Esophagus squamous epithelium (tissue), 5 donors: ENCODE measurements around the gene CDC42BPG. TPM values are rescaled to one million over a fixed set of nuclear protein-coding genes. Genes with fewer than 3 reads are reported as not detected.

ENCODE experiments used
- DNase-seq: peaks from one replicate; lab custom pipeline; 2025; lab: John Stamatoyannopoulos, UW
- H3K27ac ChIP-seq, 4 donors: fragments of 200-600 bp; sonication (generic); one replicate each; pipeline ENCODE4 v1.5.1; 2016 to 2019; ENCODE audit warnings: mild to moderate bottlenecking in 1 of 4
- H3K27me3 ChIP-seq, 4 donors: fragments of 200-600 bp; sonication (generic); 1 replicate in 3 of 4; 2 replicates in 1 of 4; pipeline versions ENCODE4 v1.5.1 to v1.6.0; 2017 to 2021; ENCODE audit warnings: antibody characterized with exemption in 1 of 4
- H3K36me3 ChIP-seq, 3 donors: fragments of 200-600 bp; sonication (generic); one replicate each; pipeline ENCODE4 v1.5.1; 2016 to 2019
- H3K4me1 ChIP-seq, 3 donors: fragments of 200-600 bp; sonication (generic); one replicate each; pipeline ENCODE4 v1.5.1; 2017 to 2019
- H3K4me3 ChIP-seq, 4 donors: fragments of 200-600 bp; sonication (generic); 1 replicate in 3 of 4; 2 replicates in 1 of 4; pipeline ENCODE4 v1.5.1; 2016 to 2019; ENCODE audit warnings: mild to moderate bottlenecking in 2 of 4, moderate library complexity in 1 of 4
- H3K9me3 ChIP-seq, 3 donors: fragments of 200-600 bp; sonication (generic); one replicate each; pipeline ENCODE4 v1.5.1; 2016 to 2019
- POLR2A ChIP-seq, 4 donors: fragments of 450-650 bp; IDR thresholded peaks; one replicate each; pipeline ENCODE4 v1.6.1; 2017; ENCODE audit warnings: antibody characterized with exemption in 4 of 4, mild to moderate bottlenecking in 4 of 4, moderate library complexity in 3 of 4
- WGBS, 2 donors: methylation state at CpG; one replicate each; pipeline ENCODE4 v1.1.5; 2018; 5-methylcytosine and 5-hydroxymethylcytosine counted together
- intact Hi-C: fragments of 100-400 bp; cut with DNase I; formaldehyde crosslinking; loops from one replicate; pipeline ENCODE4 v1.15.0; 2022
- total RNA-seq, 4 donors: library from RNA; depleted of rRNA; stranded (reverse); fragments of >200 nt; gene quantifications; one replicate each; pipeline ENCODE4 v1.1.0, GENCODE V29; 2016
- TF ChIP-seq, protein P1 (sequence below), 6 experiments: fragments of 450-650 bp in 4 of 6; fragments of 200-600 bp in 2 of 6; sonication (generic) in 2 of 6; IDR thresholded peaks; one replicate each; pipeline ENCODE4 v1.5.1; 2016 to 2019; ENCODE audit warnings: antibody characterized with exemption in 6 of 6, mild to moderate bottlenecking in 4 of 6, moderate library complexity in 4 of 6
- donor health status: DM: yes; HTN: yes; CAD: no.

The CDC42BPG gene
- total RNA-seq, 4 donors from 2014 or later: 16.4 to 48.5 (median 25.0) TPM

DNA sequence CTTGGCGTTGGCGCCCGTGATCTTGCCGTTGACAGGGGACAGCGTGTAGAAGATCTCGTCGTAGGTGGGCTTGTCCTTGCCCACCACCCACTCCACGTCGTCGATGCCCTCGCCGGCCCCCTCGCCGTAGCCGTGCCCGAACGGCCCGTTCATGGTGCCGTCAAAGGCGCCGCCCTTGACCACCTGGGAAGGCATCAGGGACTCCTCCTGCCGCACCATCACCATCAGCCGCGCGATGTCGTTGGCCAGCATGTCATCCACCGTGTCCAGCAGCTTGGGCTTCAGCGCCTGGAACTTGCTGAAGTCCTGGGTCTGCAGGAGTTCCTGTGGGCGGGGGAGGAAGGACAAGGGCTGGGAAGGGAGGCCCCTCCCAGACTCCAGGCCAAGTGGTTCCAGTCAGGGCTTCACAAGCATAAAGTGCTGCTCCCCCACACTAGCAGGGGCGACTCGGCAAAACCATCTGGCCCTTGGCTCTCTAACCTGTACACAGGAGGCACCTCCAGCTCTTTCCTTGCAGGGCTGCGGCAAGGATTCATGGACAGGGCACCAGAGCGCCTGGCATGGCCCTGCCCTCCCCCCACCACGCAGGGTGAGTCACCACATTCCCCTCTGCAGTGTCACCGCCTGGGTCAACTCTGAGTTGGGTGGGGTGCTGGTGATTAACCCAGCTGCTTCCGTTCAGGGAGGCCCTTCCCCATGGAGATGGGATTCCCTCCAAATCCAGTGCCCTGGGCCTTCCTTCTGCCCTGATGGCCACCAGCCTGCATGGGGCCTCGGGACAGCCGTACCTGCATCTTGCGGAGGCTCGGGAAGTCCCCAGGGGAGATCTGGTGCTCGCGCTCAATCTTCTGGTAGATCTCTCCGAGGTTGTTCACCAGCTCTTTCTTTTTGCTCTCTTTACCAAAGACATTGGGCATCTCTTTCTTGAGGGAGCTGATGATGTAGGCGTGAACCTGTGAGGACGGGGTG, 10.4 kb upstream of the CDC42BPG start:
- no peak for DNase-seq
- peak overlapping the region in 1 of 4 donors; percentile 28 for H3K4me3 ChIP-seq
- no peaks in the 10 kb centered on the region for H3K9me3 ChIP-seq
- H3K4me1 ChIP-seq: peaks cover 56 to 100% (median 87%) of the 10 kb centered on the region in 3 donors
- H3K27ac ChIP-seq: peak overlapping the region; percentile 79 to 94 (median 88)
- TF ChIP-seq POLR2A (IDR thresholded peaks at IDR 0.05): no peak
- TF ChIP-seq, protein P1, sequence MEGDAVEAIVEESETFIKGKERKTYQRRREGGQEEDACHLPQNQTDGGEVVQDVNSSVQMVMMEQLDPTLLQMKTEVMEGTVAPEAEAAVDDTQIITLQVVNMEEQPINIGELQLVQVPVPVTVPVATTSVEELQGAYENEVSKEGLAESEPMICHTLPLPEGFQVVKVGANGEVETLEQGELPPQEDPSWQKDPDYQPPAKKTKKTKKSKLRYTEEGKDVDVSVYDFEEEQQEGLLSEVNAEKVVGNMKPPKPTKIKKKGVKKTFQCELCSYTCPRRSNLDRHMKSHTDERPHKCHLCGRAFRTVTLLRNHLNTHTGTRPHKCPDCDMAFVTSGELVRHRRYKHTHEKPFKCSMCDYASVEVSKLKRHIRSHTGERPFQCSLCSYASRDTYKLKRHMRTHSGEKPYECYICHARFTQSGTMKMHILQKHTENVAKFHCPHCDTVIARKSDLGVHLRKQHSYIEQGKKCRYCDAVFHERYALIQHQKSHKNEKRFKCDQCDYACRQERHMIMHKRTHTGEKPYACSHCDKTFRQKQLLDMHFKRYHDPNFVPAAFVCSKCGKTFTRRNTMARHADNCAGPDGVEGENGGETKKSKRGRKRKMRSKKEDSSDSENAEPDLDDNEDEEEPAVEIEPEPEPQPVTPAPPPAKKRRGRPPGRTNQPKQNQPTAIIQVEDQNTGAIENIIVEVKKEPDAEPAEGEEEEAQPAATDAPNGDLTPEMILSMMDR (IDR thresholded peaks at IDR 0.05): peak in 1 of 6 experiments; percentile 11
- H3K27me3 ChIP-seq: no peaks in the 10 kb centered on the region
- 40 to 80% methylated on average over 3 to 24 of the region's 45 CpGs for WGBS, 2 donors
- intact Hi-C loops: loop anchor here (5.0 kb wide), 1 partner anchor 157 kb away; the partner anchor contains the start of gene ARL2
- peaks cover 3 to 49% (median 13%) of the 10 kb centered on the region in 3 donors for H3K36me3 ChIP-seq

DNA sequence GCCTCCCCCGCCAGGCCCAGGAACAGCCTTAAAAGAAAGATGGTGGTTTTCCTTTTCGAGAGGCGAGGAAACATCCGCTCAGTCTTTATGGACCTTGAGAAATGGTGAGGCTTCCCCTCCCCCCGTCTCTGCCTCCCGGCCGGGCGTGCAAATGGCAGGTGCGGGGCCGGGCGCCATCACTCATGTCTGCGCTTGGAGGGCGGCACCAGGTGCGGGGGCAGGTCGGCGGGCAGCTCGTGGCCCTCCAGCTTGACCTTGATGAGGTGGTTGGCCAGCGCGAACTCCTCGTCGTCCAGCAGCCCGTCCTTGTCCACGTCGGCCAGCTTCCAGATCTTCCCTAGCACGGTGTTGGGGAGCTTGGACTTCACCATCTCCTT, 9.7 kb upstream of the CDC42BPG start:
- Histone ChIP-seq H3K36me3 (peaks cover 3 to 42% (median 13%) of the 10 kb centered on the region in 3 donors), H3K4me1 (peaks cover 61 to 100% (median 88%) of the 10 kb centered on the region in 3 donors), H3K27ac (peak overlapping the region; percentile 79 to 94 (median 88)), H3K4me3 (no peak overlapping the region), H3K27me3 (no peaks in the 10 kb centered on the region), H3K9me3 (no peaks in the 10 kb centered on the region)
- no peak for DNase-seq
- intact Hi-C loops: loop anchor here (5.0 kb wide), 1 partner anchor 158 kb away; the partner anchor contains the start of gene ARL2
- WGBS, 2 donors: 83 to 92% methylated on average over 1 to 17 of the region's 25 CpGs
- TF ChIP-seq, protein P1 (IDR thresholded peaks at IDR 0.05): no peak
- TF ChIP-seq POLR2A (IDR thresholded peaks at IDR 0.05): no peak

DNA sequence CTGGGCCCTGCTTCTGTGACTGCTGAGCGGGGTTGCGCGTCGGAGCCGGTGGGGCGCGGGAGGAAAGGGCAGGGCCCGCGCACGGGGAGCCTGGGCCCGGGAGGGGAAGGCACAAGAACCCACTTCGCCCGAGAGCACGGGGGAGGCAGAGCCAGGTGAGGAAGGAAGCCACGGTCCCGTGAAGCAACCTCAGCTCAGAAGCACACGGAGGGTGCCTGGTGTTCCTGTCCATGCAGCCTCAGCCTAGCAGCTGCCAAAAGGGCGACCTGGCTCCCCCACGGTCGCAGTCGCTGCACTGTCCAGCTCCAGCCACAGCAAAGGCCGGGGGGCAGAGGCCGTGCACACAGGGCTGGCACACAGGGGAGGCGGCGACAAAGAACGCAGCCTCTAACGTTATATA, 9.3 kb upstream of the CDC42BPG start:
- Histone ChIP-seq H3K4me1 (peaks cover 61 to 100% (median 88%) of the 10 kb centered on the region in 3 donors), H3K4me3 (no peak overlapping the region), H3K36me3 (peaks cover 3 to 38% (median 13%) of the 10 kb centered on the region in 3 donors), H3K9me3 (no peaks in the 10 kb centered on the region), H3K27me3 (no peaks in the 10 kb centered on the region), H3K27ac (peak overlapping the region; percentile 49 to 94 (median 88))
- intact Hi-C loops: loop anchor here (5.0 kb wide), 1 partner anchor 159 kb away; the partner anchor contains the start of gene ARL2
- 69 to 82% methylated on average over 17 to 19 of the region's 27 CpGs for WGBS, 2 donors
- TF ChIP-seq POLR2A (IDR thresholded peaks at IDR 0.05): no peak
- TF ChIP-seq, protein P1 (IDR thresholded peaks at IDR 0.05): no peak
- DNase-seq: no peak

DNA sequence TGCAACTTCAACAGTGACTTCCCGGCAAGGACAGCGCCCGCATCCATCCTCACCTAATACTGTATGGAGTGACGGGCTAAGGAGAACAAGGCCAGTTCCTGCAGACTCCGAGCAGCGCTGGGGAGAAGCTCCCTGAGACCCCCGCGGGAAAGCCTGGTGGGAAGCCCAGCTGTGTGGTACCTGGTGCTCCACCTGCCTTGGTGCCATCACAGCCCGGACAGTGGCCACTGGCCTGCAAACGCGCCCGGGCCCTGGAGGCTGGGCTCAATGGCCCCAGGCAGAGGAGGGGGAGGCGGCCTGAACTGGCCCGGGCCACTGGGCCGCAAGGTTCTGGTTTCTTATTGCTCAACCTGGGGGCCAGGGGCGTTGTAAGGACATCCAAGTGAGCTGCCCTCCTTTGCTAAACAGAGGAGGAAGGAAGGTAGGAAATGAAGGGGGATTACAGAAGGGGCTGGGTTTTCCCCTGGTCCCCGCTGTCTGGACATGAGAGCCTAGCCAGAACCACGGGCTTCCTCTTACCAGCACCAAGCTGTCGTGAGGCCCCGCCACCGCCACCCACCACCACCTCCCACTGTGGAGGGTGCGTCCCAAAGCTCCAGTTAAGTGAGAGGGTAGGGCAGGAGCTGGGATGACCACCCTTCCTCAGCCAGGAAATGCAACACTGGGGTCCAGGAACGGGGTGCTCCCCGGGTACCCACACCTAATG, 8.5 kb upstream of the CDC42BPG start:
- H3K9me3 ChIP-seq: no peaks in the 10 kb centered on the region
- intact Hi-C loops: loop anchor here (5.0 kb wide), 1 partner anchor 159 kb away; the partner anchor contains the start of gene ARL2
- H3K27ac ChIP-seq: peak overlapping the region; percentile 49 to 94 (median 88)
- no peaks in the 10 kb centered on the region for H3K27me3 ChIP-seq
- no peak for DNase-seq
- 49 to 74% methylated on average over 7 to 8 of the region's 24 CpGs for WGBS, 2 donors
- H3K4me3 ChIP-seq: no peak overlapping the region
- peaks cover 64 to 100% (median 89%) of the 10 kb centered on the region in 3 donors for H3K4me1 ChIP-seq
- H3K36me3 ChIP-seq: peaks cover 3 to 34% (median 13%) of the 10 kb centered on the region in 3 donors
- TF ChIP-seq, protein P1 (IDR thresholded peaks at IDR 0.05): no peak
- no peak for TF ChIP-seq POLR2A (IDR thresholded peaks at IDR 0.05)
